RWPE2 (cell line): Measurements from ENCODE around the gene CSGALNACT2.
A peak's percentile ranks its signal among the peaks of the same experiment; 100 is the strongest.

Source experiments
- ATAC-seq: fragments of 200-7000 bp; cut with Tn5 transposase; 3 replicates; pipeline ENCODE4 v1.9.1; 2021; ENCODE audit warnings: low read depth
- DNase-seq: peaks from one replicate; pipeline ENCODE4 v3.0.0-alpha.2; 2020; ENCODE audit warnings: low spot score
- H3K27ac ChIP-seq: fragments of 450-650 bp; 2 replicates; pipeline ENCODE4 v1.5.1; 2017; ENCODE audit warnings: mild to moderate bottlenecking; ENCODE audit not compliant: poor library complexity, severe bottlenecking
- H3K27me3 ChIP-seq: fragments of 250-450 bp; sonication (Bioruptor Pico); 2 replicates; pipeline ENCODE4 v1.5.1; 2021; ENCODE audit warnings: mild to moderate bottlenecking, moderate library complexity; ENCODE audit not compliant: insufficient read depth, poor library complexity, severe bottlenecking
- H3K36me3 ChIP-seq: fragments of 250-450 bp; sonication (Bioruptor Pico); 2 replicates; pipeline ENCODE4 v1.5.1; 2020; ENCODE audit warnings: low read depth, mild to moderate bottlenecking, moderate library complexity
- H3K4me1 ChIP-seq: fragments of 250-450 bp; sonication (Bioruptor Pico); 2 replicates; pipeline ENCODE4 v1.5.1; 2021; ENCODE audit warnings: mild to moderate bottlenecking, moderate library complexity; ENCODE audit not compliant: insufficient read depth, poor library complexity, severe bottlenecking
- H3K4me3 ChIP-seq: fragments of 250-450 bp; sonication (Bioruptor Pico); 2 replicates; pipeline ENCODE4 v1.5.1; 2021; ENCODE audit warnings: mild to moderate bottlenecking, moderate library complexity; ENCODE audit not compliant: severe bottlenecking
- H3K9me3 ChIP-seq: fragments of 250-450 bp; sonication (Bioruptor Pico); 2 replicates; pipeline ENCODE4 v1.5.1; 2021; ENCODE audit warnings: mild to moderate bottlenecking, moderate library complexity; ENCODE audit not compliant: severe bottlenecking
- CTCF ChIP-seq: fragments of 450-650 bp; IDR thresholded peaks from one replicate; pipeline ENCODE4 v1.5.1; 2017; ENCODE audit warnings: mild to moderate bottlenecking, moderate library complexity; ENCODE audit not compliant: poor library complexity, severe bottlenecking

Gene CSGALNACT2

GRCh38 chr10:43190289-43190688 is 52.0 kb downstream of the CSGALNACT2 start:
- Histone ChIP-seq H3K9me3 (no peaks in the 10 kb centered on the region), H3K4me1 (no peaks in the 10 kb centered on the region), H3K4me3 (no peak overlapping the region), H3K27ac (no peak overlapping the region), H3K36me3 (peaks cover 15% of the 10 kb centered on the region), H3K27me3 (no peaks in the 10 kb centered on the region)
- no peak for ATAC-seq
- no peak for DNase-seq
- TF ChIP-seq CTCF, result no peak

GRCh38 chr10:43190775-43191174 is 52.5 kb downstream of the CSGALNACT2 start:
- H3K4me1 ChIP-seq, result no peaks in the 10 kb centered on the region
- no peak for ATAC-seq
- no peak overlapping the region for H3K27ac ChIP-seq

DNA sequence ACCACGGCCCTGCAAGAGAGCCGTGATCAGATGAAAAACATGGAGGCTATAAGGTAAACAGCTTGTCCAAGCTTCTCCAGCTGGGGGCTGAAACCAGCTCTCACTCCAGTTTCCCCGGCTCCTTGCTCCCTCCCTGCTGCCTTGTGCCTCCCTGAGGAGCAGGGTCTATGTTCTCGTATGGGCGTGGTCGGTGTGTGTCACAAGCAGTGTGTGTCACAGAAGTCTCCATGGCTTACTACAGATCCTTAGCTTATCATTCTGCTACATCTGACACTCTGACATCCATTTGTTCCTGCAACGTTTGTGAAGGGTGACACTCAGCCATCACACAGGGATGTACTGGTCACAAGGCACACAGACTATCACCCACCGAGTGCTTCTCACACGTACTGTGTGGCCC is 54.6 kb downstream of the CSGALNACT2 start:
- ATAC-seq (no peak), DNase-seq (no peak)
- H3K9me3 ChIP-seq, result no peaks in the 10 kb centered on the region

More at GRCh38 chr10:43190775-43191174, 52.5 kb downstream of the CSGALNACT2 start:
- Histone ChIP-seq H3K27me3 (no peaks in the 10 kb centered on the region), H3K4me3 (no peak overlapping the region), H3K36me3 (peaks cover 10% of the 10 kb centered on the region; the same call in 1 of the 2 replicates), H3K9me3 (no peaks in the 10 kb centered on the region)
- TF ChIP-seq CTCF, result no peak
- DNase-seq, result no peak

DNA sequence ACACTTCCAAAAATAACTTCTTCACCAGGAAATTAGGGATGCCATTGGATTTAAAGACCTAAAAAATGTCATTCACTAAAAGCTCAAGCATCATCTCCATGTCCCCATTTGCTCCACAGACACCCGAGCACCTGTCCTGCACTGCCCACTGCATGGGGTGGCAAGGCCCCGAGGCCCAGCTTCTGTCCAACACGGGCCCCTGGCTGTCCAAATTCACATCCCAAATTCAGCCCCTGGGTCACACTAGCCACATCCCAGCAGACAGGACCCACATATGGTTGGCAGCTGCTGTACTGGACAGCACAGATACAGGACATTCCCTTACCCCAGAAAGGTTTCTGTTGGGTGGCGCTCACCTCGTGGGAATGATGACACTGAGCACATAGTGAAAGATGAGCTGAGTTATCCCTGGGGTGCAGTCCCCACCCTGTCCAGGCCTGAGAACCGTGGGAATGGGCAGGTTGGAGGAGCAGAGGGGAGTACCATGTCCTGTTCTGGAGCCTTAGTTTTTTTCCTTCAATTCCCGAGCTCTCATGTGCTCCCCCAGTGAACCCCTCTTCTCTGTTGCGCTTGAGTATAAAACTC is 55.3 kb downstream of the CSGALNACT2 start:
- Histone ChIP-seq H3K27me3 (no peaks in the 10 kb centered on the region), H3K4me1 (no peaks in the 10 kb centered on the region), H3K9me3 (no peaks in the 10 kb centered on the region), H3K36me3 (no peaks in the 10 kb centered on the region), H3K27ac (no peak overlapping the region), H3K4me3 (no peak overlapping the region)
- no peak for TF ChIP-seq CTCF
- DNase-seq (peak; percentile 19), ATAC-seq (no peak; the same call in 2 of the 3 replicates)

More for the DNA sequence above, 54.6 kb downstream of the CSGALNACT2 start:
- H3K27me3 ChIP-seq, result no peaks in the 10 kb centered on the region
- no peak for TF ChIP-seq CTCF
- H3K36me3 ChIP-seq, result no peaks in the 10 kb centered on the region
- H3K4me3 ChIP-seq, result no peak overlapping the region
- H3K4me1 ChIP-seq, result no peaks in the 10 kb centered on the region
- no peak overlapping the region for H3K27ac ChIP-seq

GRCh38 chr10:43194266-43194665 is 56.0 kb downstream of the CSGALNACT2 start:
- H3K27me3 ChIP-seq, result no peaks in the 10 kb centered on the region
- no peaks in the 10 kb centered on the region for H3K4me1 ChIP-seq
- TF ChIP-seq CTCF, result no peak
- H3K9me3 ChIP-seq, result no peaks in the 10 kb centered on the region
- ATAC-seq, result no peak
- no peak for DNase-seq
- H3K36me3 ChIP-seq, result no peaks in the 10 kb centered on the region
- H3K27ac ChIP-seq, result no peak overlapping the region
- no peak overlapping the region for H3K4me3 ChIP-seq
